GM13976 (cell line): ENCODE results near the gene LAMP2.

Experiments
- DNase-seq: peaks from one replicate; pipeline ENCODE4 v3.0.0; 2012; ENCODE audit warnings: low spot score
- CTCF ChIP-seq: IDR thresholded peaks from 2 replicates; pipeline ENCODE4 v1.5.1; 2012; ENCODE audit warnings: borderline replicate concordance, mild to moderate bottlenecking; ENCODE audit not compliant: insufficient read depth; ENCODE audit errors: extremely low read depth, missing control alignments, control extremely low read depth
- in situ Hi-C: fragments of 300-500 bp; cut with MboI; formaldehyde crosslinking; loops from one replicate; pipeline ENCODE4 v1.12.0; 2022; ENCODE audit warnings: low sequenced_read_pairs, mixed read lengths, inconsistent platforms; ENCODE audit not compliant: unreplicated experiment

LAMP2 gene

GRCh38 chrX:120419463-120419862 is 49.6 kb downstream of the LAMP2 start:
- no peak for TF ChIP-seq CTCF
- in situ Hi-C loops = no loop called here
- DNase-seq = no peak

- TF ChIP-seq CTCF = no peak
- in situ Hi-C loops = no loop called here
- DNase-seq = no peak
These were observed 60.9 kb downstream of the LAMP2 start for GRCh38 chrX:120408168-120408567.

- DNase-seq = no peak
- no peak for TF ChIP-seq CTCF
- in situ Hi-C loops = no loop called here
These were observed 62.5 kb downstream of the LAMP2 start for GRCh38 chrX:120406638-120407037.

GRCh38 chrX:120402369-120402768 is 66.7 kb downstream of the LAMP2 start:
- no peak for TF ChIP-seq CTCF
- DNase-seq = no peak
- in situ Hi-C loops = no loop called here

GRCh38 chrX:120401301-120401700 is 67.8 kb downstream of the LAMP2 start:
- DNase-seq = no peak
- in situ Hi-C loops = no loop called here
- TF ChIP-seq CTCF = no peak

GRCh38 chrX:120380699-120381098 is 88.4 kb downstream of the LAMP2 start:
- DNase-seq = peak; percentile 13
- in situ Hi-C loops = no loop called here
- no peak for TF ChIP-seq CTCF
